Measurements from ENCODE around the gene BCDIN3D. TPM values are rescaled to one million over a fixed set of nuclear protein-coding genes. Genes with fewer than 3 reads are reported as not detected.
A peak's percentile ranks its signal among the peaks of the same experiment; 100 is the strongest.

BCDIN3D gene
- total RNA-seq, 1 donor, result 5.4 TPM

DNA sequence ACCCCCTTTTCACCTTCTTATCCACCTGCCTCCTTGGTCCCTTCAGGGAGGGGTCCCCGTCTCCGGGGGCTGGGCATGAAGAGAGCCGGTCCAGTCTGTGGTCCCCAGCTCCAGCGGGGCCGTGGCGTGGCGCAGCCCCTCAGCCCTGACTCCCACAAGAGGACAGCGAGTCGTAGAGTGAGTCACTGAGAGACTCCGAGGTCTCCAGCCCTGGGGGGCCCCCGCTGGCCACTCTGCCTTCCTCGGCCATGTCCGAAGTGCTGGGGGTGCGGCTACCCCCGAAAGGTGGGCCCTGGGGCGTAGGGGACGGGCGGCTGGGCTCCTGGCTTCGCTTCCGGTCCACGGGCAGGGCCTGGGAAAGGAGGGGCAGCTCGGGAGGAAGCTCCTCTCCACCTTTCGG lies 51.2 kb downstream of the BCDIN3D start:
- H3K4me1 ChIP-seq (ENCODE audit: insufficient read depth, low read length), result no peaks in the 10 kb centered on the region
- no peak overlapping the region for H3K4me3 ChIP-seq (ENCODE audit: insufficient read depth, low read length)
- DNase-seq (ENCODE audit: insufficient read length, low spot score, missing footprints), result peak; percentile 38
- peaks cover 26% of the 10 kb centered on the region for H3K36me3 ChIP-seq (ENCODE audit: insufficient read depth, low read length)
- TF ChIP-seq, protein P1, sequence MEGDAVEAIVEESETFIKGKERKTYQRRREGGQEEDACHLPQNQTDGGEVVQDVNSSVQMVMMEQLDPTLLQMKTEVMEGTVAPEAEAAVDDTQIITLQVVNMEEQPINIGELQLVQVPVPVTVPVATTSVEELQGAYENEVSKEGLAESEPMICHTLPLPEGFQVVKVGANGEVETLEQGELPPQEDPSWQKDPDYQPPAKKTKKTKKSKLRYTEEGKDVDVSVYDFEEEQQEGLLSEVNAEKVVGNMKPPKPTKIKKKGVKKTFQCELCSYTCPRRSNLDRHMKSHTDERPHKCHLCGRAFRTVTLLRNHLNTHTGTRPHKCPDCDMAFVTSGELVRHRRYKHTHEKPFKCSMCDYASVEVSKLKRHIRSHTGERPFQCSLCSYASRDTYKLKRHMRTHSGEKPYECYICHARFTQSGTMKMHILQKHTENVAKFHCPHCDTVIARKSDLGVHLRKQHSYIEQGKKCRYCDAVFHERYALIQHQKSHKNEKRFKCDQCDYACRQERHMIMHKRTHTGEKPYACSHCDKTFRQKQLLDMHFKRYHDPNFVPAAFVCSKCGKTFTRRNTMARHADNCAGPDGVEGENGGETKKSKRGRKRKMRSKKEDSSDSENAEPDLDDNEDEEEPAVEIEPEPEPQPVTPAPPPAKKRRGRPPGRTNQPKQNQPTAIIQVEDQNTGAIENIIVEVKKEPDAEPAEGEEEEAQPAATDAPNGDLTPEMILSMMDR (IDR thresholded peaks at IDR 0.05; ENCODE audit: extremely low read depth, low read depth, low read length), result no peak
- no peak overlapping the region for H2AFZ ChIP-seq (ENCODE audit: low read length)
- H3K4me2 ChIP-seq (ENCODE audit: insufficient read depth, low read length), result no peak overlapping the region
- no peaks in the 10 kb centered on the region for H4K20me1 ChIP-seq (ENCODE audit: insufficient read depth, low read length)
- H3K9me3 ChIP-seq (ENCODE audit: low read depth, low read length), result no peaks in the 10 kb centered on the region
- H3K27ac ChIP-seq (ENCODE audit: low read depth, low read length), result no peak overlapping the region
- no peaks in the 10 kb centered on the region for H3K79me2 ChIP-seq (ENCODE audit: insufficient read depth, low read length)
- H3K27me3 ChIP-seq (ENCODE audit: insufficient read depth, low read length), result no peaks in the 10 kb centered on the region

DNA sequence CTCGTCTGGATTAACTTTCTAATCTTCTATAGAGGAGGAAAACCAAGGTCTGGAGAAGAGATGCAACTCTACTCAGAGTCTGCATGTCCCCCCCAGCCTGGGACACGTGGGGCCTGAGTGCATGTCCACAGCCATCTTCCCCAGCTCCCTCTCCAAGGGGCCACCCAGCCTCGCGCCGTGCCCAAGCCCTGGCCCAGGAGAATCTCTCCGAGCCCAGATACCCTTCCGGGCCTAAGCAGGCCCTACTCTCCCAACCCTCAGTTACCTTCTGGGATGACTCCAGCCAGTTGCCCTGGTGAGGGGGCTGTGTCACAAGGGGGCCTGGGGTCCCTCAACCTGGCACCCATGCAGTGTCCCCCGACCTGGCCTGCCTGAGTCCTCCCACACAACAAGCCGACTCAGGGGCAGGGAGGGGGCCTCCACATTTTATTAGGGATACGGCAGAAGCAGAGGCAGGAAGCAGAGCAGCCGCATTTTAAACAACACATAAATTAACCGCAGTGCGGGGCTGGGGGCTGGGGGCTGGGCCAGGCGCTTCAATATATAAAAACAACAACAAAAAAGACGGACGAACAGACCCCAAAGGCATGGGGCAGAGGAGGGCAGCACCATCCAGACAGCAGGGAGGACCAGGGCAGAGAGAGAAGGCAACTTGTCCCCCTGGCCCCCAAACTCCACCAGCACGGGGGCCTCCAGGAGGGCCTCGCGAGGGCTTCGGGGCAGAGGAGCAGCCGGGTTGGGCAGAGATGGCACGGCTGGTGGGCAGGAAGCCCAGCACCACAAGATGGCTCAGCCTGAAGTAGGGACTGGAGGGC lies 52.0 kb downstream of the BCDIN3D start:
- peak; percentile 49 for DNase-seq (ENCODE audit: insufficient read length, low spot score, missing footprints)
- H3K27me3 ChIP-seq (ENCODE audit: insufficient read depth, low read length), result no peaks in the 10 kb centered on the region
- no peaks in the 10 kb centered on the region for H3K9me3 ChIP-seq (ENCODE audit: low read depth, low read length)
- H4K20me1 ChIP-seq (ENCODE audit: insufficient read depth, low read length), result no peaks in the 10 kb centered on the region
- no peak overlapping the region for H3K4me2 ChIP-seq (ENCODE audit: insufficient read depth, low read length)
- no peaks in the 10 kb centered on the region for H3K79me2 ChIP-seq (ENCODE audit: insufficient read depth, low read length)
- no peak overlapping the region for H3K27ac ChIP-seq (ENCODE audit: low read depth, low read length)
- no peak overlapping the region for H3K4me3 ChIP-seq (ENCODE audit: insufficient read depth, low read length)
- H2AFZ ChIP-seq (ENCODE audit: low read length), result no peak overlapping the region
- TF ChIP-seq, protein P1 (IDR thresholded peaks at IDR 0.05; ENCODE audit: extremely low read depth, low read depth, low read length), result no peak
- H3K4me1 ChIP-seq (ENCODE audit: insufficient read depth, low read length), result no peaks in the 10 kb centered on the region
- peaks cover 23% of the 10 kb centered on the region for H3K36me3 ChIP-seq (ENCODE audit: insufficient read depth, low read length)

- no peak overlapping the region for H3K4me2 ChIP-seq (ENCODE audit: insufficient read depth, low read length)
- no peak overlapping the region for H3K27ac ChIP-seq (ENCODE audit: low read depth, low read length)
- no peak overlapping the region for H2AFZ ChIP-seq (ENCODE audit: low read length)
- TF ChIP-seq, protein P1 (IDR thresholded peaks at IDR 0.05; ENCODE audit: extremely low read depth, low read depth, low read length), result no peak
- H3K4me1 ChIP-seq (ENCODE audit: insufficient read depth, low read length), result no peaks in the 10 kb centered on the region
- no peaks in the 10 kb centered on the region for H4K20me1 ChIP-seq (ENCODE audit: insufficient read depth, low read length)
- no peaks in the 10 kb centered on the region for H3K27me3 ChIP-seq (ENCODE audit: insufficient read depth, low read length)
- no peak overlapping the region for H3K4me3 ChIP-seq (ENCODE audit: insufficient read depth, low read length)
- H3K36me3 ChIP-seq (ENCODE audit: insufficient read depth, low read length), result peaks cover 23% of the 10 kb centered on the region
- H3K9me3 ChIP-seq (ENCODE audit: low read depth, low read length), result no peaks in the 10 kb centered on the region
- peak; percentile 57 for DNase-seq (ENCODE audit: insufficient read length, low spot score, missing footprints)
- H3K79me2 ChIP-seq (ENCODE audit: insufficient read depth, low read length), result no peaks in the 10 kb centered on the region
Measured at GRCh38 chr12:49789992-49790391, 52.9 kb downstream of the BCDIN3D start.

DNA sequence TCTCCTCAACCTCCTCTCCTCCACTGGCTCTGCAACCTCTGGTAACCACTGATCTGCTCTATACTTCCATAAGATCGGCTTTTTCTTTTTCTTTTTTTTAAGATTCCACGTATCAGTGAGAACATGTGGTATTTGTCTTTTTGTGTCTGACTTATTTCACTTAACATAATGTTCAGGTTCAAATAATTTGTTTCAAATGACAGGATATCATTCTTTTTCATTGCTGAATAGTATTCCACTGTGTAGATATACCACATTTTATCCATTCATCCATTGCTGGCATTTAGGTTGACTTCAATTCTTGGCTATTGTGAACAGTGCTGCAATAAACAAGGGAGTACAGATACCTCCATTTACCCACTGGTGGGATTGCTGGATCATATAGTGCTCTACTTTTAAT lies 55.2 kb downstream of the BCDIN3D start:
- no peak for DNase-seq (ENCODE audit: insufficient read length, low spot score, missing footprints)
- Histone ChIP-seq H3K27me3 (ENCODE audit: insufficient read depth, low read length) (no peaks in the 10 kb centered on the region), H3K36me3 (ENCODE audit: insufficient read depth, low read length) (peaks cover 23% of the 10 kb centered on the region), H3K9me3 (ENCODE audit: low read depth, low read length) (no peaks in the 10 kb centered on the region), H4K20me1 (ENCODE audit: insufficient read depth, low read length) (no peaks in the 10 kb centered on the region), H3K4me1 (ENCODE audit: insufficient read depth, low read length) (peaks cover 13% of the 10 kb centered on the region), H3K4me2 (ENCODE audit: insufficient read depth, low read length) (no peak overlapping the region), H3K27ac (ENCODE audit: low read depth, low read length) (no peak overlapping the region), H3K4me3 (ENCODE audit: insufficient read depth, low read length) (no peak overlapping the region), H2AFZ (ENCODE audit: low read length) (no peak overlapping the region), H3K79me2 (ENCODE audit: insufficient read depth, low read length) (no peaks in the 10 kb centered on the region)
- TF ChIP-seq, protein P1 (IDR thresholded peaks at IDR 0.05; ENCODE audit: extremely low read depth, low read depth, low read length), result no peak

Other genes starting within 250 kb of the BCDIN3D start
- gene FAM186B, start 237.5 kb downstream of the BCDIN3D start, total RNA-seq, result 0.59 and 0.72 TPM in 2 replicates
- gene PRPF40B, start 219.5 kb downstream of the BCDIN3D start, total RNA-seq, result 11.6 and 12.4 TPM in 2 replicates
- 24.6 and 31.8 TPM in 2 replicates for gene FMNL3, start 135.7 kb downstream of the BCDIN3D start, total RNA-seq
- gene TMBIM6, start 101.5 kb downstream of the BCDIN3D start, total RNA-seq, result 398 and 421 TPM in 2 replicates
- 34.8 and 40.5 TPM in 2 replicates for gene NCKAP5L, start 14.7 kb downstream of the BCDIN3D start, total RNA-seq
- gene FAIM2, start 60.8 kb upstream of the BCDIN3D start, total RNA-seq, result 0.88 and 1.4 TPM in 2 replicates
- gene AQP2, start 107.6 kb upstream of the BCDIN3D start, total RNA-seq, result not detected in 2 replicates
- not detected in 2 replicates for gene AQP5, start 118.8 kb upstream of the BCDIN3D start, total RNA-seq
- gene AQP6, start 129.8 kb upstream of the BCDIN3D start, total RNA-seq, result not detected in 2 replicates
- 12.7 and 16.5 TPM in 2 replicates for gene RACGAP1, start 182.4 kb upstream of the BCDIN3D start, total RNA-seq
- 0.72 and 0.88 TPM in 2 replicates for gene ASIC1, start 214.5 kb upstream of the BCDIN3D start, total RNA-seq
- gene SMARCD1, start 242.2 kb upstream of the BCDIN3D start, total RNA-seq, result 50.3 and 53.0 TPM in 2 replicates